ENCODE measurements around the gene LILRB4. TPM values are rescaled to one million over a fixed set of nuclear protein-coding genes. Genes with fewer than 3 reads are reported as not detected.

Gene LILRB4
- not detected in 5 replicates for total RNA-seq (2022; extraction: Qiagen RNA extraction; ENCODE audit: low read depth)

DNA sequence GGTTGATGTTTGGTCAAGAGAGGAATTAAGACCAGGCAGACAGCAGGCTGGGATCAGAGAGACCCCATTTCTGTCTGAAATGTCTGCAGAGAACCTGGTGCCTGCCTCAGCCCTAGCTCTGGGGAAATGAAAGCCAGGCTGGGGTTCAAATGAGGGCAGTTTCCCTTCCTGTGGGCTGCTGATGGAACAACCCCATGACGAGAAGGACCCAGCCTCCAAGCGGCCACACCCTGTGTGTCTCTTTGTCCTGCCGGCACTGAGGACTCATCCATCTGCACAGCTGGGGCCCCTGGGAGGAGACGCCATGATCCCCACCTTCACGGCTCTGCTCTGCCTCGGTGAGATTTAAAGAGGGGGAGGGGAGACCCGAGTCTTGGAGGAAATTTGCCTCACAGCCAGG is at the start of gene LILRB4:
Gene LILRB4 (plus strand): TSS at position 256 of the 400 bp plus-strand sequence. CDS start 49 bp downstream, at position 305.

GRCh38 chr19:54630262-54630661 is 32.5 kb upstream of the LILRB4 start, which contains the start of gene LILRB1:
Gene LILRB1, plus strand, starts transcription at chr19:54630484. Its CDS starts 590 bp downstream, at chr19:54631074.

Other genes starting within 250 kb of the LILRB4 start
- 0.08 to 0.15 TPM in 2 of 5 replicates, not detected in the others for gene TTYH1, start 247.5 kb upstream of the LILRB4 start, total RNA-seq (2022; extraction: Qiagen RNA extraction; ENCODE audit: low read depth)
- 52.4 to 151 TPM (median 125 TPM) in 5 replicates for gene LENG8, start 213.8 kb upstream of the LILRB4 start, total RNA-seq (2022; extraction: Qiagen RNA extraction; ENCODE audit: low read depth)
- gene LENG9, start 199.2 kb upstream of the LILRB4 start, total RNA-seq (2022; extraction: Qiagen RNA extraction; ENCODE audit: low read depth) = 3.0 to 8.6 TPM (median 7.8 TPM) in 5 replicates
- 0.18 to 0.31 TPM in 2 of 5 replicates, not detected in the others for gene CDC42EP5, start 189.7 kb upstream of the LILRB4 start, total RNA-seq (2022; extraction: Qiagen RNA extraction; ENCODE audit: low read depth)
- gene LAIR2, start 160.2 kb upstream of the LILRB4 start, total RNA-seq (2022; extraction: Qiagen RNA extraction; ENCODE audit: low read depth) = not detected in 5 replicates
- 0.09 TPM in 1 of 5 replicates, not detected in the others for gene LILRA2, start 89.2 kb upstream of the LILRB4 start, total RNA-seq (2022; extraction: Qiagen RNA extraction; ENCODE audit: low read depth)
- gene LILRA1, start 69.4 kb upstream of the LILRB4 start, total RNA-seq (2022; extraction: Qiagen RNA extraction; ENCODE audit: low read depth) = not detected in 5 replicates
- gene LILRB1, start 32.5 kb upstream of the LILRB4 start, total RNA-seq (2022; extraction: Qiagen RNA extraction; ENCODE audit: low read depth) = 0.07 TPM in 1 of 5 replicates, not detected in the others
- not detected in 5 replicates for gene KIR3DL3, start 61.5 kb downstream of the LILRB4 start, total RNA-seq (2022; extraction: Qiagen RNA extraction; ENCODE audit: low read depth)
- not detected in 5 replicates for gene KIR2DL3, start 75.5 kb downstream of the LILRB4 start, total RNA-seq (2022; extraction: Qiagen RNA extraction; ENCODE audit: low read depth)
- not detected in 5 replicates for gene KIR2DL1, start 106.8 kb downstream of the LILRB4 start, total RNA-seq (2022; extraction: Qiagen RNA extraction; ENCODE audit: low read depth)
- gene KIR2DL4, start 140.6 kb downstream of the LILRB4 start, total RNA-seq (2022; extraction: Qiagen RNA extraction; ENCODE audit: low read depth) = not detected in 5 replicates
- gene KIR3DL1, start 153.5 kb downstream of the LILRB4 start, total RNA-seq (2022; extraction: Qiagen RNA extraction; ENCODE audit: low read depth) = not detected in 5 replicates
- gene KIR2DS4, start 169.7 kb downstream of the LILRB4 start, total RNA-seq (2022; extraction: Qiagen RNA extraction; ENCODE audit: low read depth) = not detected in 5 replicates
- not detected in 5 replicates for gene KIR3DL2, start 187.5 kb downstream of the LILRB4 start, total RNA-seq (2022; extraction: Qiagen RNA extraction; ENCODE audit: low read depth)
- not detected in 5 replicates for gene FCAR, start 211.2 kb downstream of the LILRB4 start, total RNA-seq (2022; extraction: Qiagen RNA extraction; ENCODE audit: low read depth)
- gene NCR1, start 243.2 kb downstream of the LILRB4 start, total RNA-seq (2022; extraction: Qiagen RNA extraction; ENCODE audit: low read depth) = not detected in 5 replicates